WTC11 (cell line): ENCODE results near the gene PKP4. TPM values are rescaled to one million over a fixed set of nuclear protein-coding genes. Genes with fewer than 3 reads are reported as not detected.

ENCODE experiments used
- ATAC-seq: fragments of 200-7000 bp; cut with Tn5 transposase; 2 replicates; pipeline ENCODE4 v1.10.0; 2021; ENCODE audit warnings: mild to moderate bottlenecking, moderate library complexity
- CTCF ChIA-PET: fragments of 300-600 bp; sonication (Branson Sonifier 250); formaldehyde crosslinking; loops from one replicate; lab custom pipeline; 2021; ENCODE audit warnings: antibody characterized with exemption; lab: Charles Lee
- POLR2A ChIA-PET: fragments of 350-600 bp; sonication (Branson Sonifier 250); formaldehyde crosslinking; loops from one replicate; lab custom pipeline; 2021; ENCODE audit warnings: antibody characterized with exemption; lab: Charles Lee
- DNase-seq: peaks from one replicate; pipeline ENCODE4 v3.0.0; 2021; ENCODE audit warnings: low spot score
- H3K27ac Mint-ChIP-seq: 2 replicates; pipeline ENCODE4 v1.8.0; 2021; ENCODE audit warnings: mixed read lengths
- H3K27me3 Mint-ChIP-seq: 2 replicates; pipeline ENCODE4 v1.8.0; 2021; ENCODE audit warnings: low read depth, mild to moderate bottlenecking, moderate library complexity, mixed read lengths
- H3K36me3 Mint-ChIP-seq: 2 replicates; pipeline ENCODE4 v1.8.0; 2021; ENCODE audit warnings: mixed read lengths
- H3K4me1 Mint-ChIP-seq: 2 replicates; pipeline ENCODE4 v1.8.0; 2022; ENCODE audit warnings: mixed read lengths
- H3K4me3 Mint-ChIP-seq: 2 replicates; pipeline ENCODE4 v1.8.0; 2021; ENCODE audit warnings: mild to moderate bottlenecking, moderate library complexity, mixed read lengths
- H3K9me3 Mint-ChIP-seq: 2 replicates; pipeline ENCODE4 v1.8.0; 2021; ENCODE audit warnings: mixed read lengths
- GRHL2 ChIP-seq: fragments of 250-450 bp; sonication (Bioruptor Pico); IDR thresholded peaks from 2 replicates; pipeline ENCODE4 v1.8.0; 2022; ENCODE audit warnings: mild to moderate bottlenecking, moderate library complexity; ENCODE audit not compliant: insufficient replicate concordance, severe bottlenecking
- NFYB ChIP-seq: sonication (generic); formaldehyde crosslinking; conservative IDR thresholded peaks from 2 replicates; pipeline ENCODE4 v1.8.0; 2022; ENCODE audit warnings: low read depth, missing genetic modification reagents
- SMAD4 ChIP-seq: sonication (generic); formaldehyde crosslinking; IDR thresholded peaks from 2 replicates; pipeline ENCODE4 v1.8.0; 2022; ENCODE audit warnings: mild to moderate bottlenecking, missing genetic modification reagents
- SP1 ChIP-seq: sonication (generic); formaldehyde crosslinking; conservative IDR thresholded peaks from 2 replicates; pipeline ENCODE4 v1.8.1; 2022; ENCODE audit warnings: missing genetic modification reagents
- TEAD1 ChIP-seq: sonication (generic); formaldehyde crosslinking; IDR thresholded peaks from 2 replicates; pipeline ENCODE4 v1.8.0; 2022; ENCODE audit warnings: mild to moderate bottlenecking, missing genetic modification reagents
- ZNF317 ChIP-seq: sonication (generic); formaldehyde crosslinking; IDR thresholded peaks from 2 replicates; pipeline ENCODE4 v1.8.1; 2023; ENCODE audit warnings: low read depth, mild to moderate bottlenecking, moderate library complexity, missing genetic modification reagents, borderline replicate concordance
- total RNA-seq: library from RNA; stranded (reverse); gene quantifications from 3 replicates; pipeline ENCODE4 v1.2.3, GENCODE V29; 2021
- TF ChIP-seq, protein P1 (sequence below): sonication (generic); formaldehyde crosslinking; IDR thresholded peaks from 2 replicates; pipeline ENCODE4 v1.8.0; 2023; ENCODE audit warnings: missing genetic modification reagents, mild to moderate bottlenecking, borderline replicate concordance
- TF ChIP-seq, protein P2 (sequence below): fragments of 250-450 bp; sonication (Bioruptor Pico); IDR thresholded peaks from 2 replicates; pipeline ENCODE4 v1.8.0; 2021; ENCODE audit warnings: mild to moderate bottlenecking
- TF ChIP-seq, protein P3 (sequence below): fragments of 250-450 bp; sonication (Bioruptor Pico); IDR thresholded peaks from 2 replicates; pipeline ENCODE4 v1.9.0; 2021; ENCODE audit warnings: mild to moderate bottlenecking
- TF ChIP-seq, protein P4 (sequence below): fragments of 250-450 bp; sonication (Bioruptor Pico); IDR thresholded peaks from 2 replicates; pipeline ENCODE4 v1.9.0; 2021; ENCODE audit warnings: mild to moderate bottlenecking
- TF ChIP-seq, protein P5 (sequence below): sonication (generic); formaldehyde crosslinking; IDR thresholded peaks from 2 replicates; pipeline ENCODE4 v1.8.1; 2022; ENCODE audit warnings: low read depth, missing genetic modification reagents, borderline replicate concordance
- TF ChIP-seq, protein P6 (sequence below): fragments of 250-450 bp; sonication (Bioruptor Pico); IDR thresholded peaks from 2 replicates; pipeline ENCODE4 v1.9.0; 2021; ENCODE audit warnings: mild to moderate bottlenecking, borderline replicate concordance
- TF ChIP-seq, protein P7 (sequence below): sonication (generic); formaldehyde crosslinking; IDR thresholded peaks from 2 replicates; pipeline ENCODE4 v1.8.1; 2023; ENCODE audit warnings: mild to moderate bottlenecking, missing genetic modification reagents, moderate library complexity

The PKP4 gene
- total RNA-seq, 1 experiment from 2014 or later, result 78.9 TPM

DNA sequence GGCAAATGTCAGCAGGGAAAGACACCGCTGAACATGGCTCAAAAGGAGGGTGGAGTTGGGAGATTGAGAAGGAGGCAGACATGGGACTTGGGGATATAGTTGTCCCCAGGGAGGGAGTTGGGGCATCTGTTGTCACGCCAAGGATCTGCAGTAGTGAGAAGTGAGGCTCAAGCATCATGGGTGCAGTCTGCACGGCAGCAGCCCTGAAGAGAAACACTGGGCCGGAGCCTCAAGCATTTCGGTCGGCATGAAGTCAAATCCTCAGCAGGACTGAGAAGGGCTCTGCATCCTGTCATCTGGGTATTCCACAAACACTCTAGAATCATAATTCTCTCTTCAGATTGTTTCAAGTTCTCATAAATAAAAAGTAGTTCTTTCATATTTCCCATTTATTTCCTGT is 205.7 kb downstream of the PKP4 start:
- TF ChIP-seq, protein P1, sequence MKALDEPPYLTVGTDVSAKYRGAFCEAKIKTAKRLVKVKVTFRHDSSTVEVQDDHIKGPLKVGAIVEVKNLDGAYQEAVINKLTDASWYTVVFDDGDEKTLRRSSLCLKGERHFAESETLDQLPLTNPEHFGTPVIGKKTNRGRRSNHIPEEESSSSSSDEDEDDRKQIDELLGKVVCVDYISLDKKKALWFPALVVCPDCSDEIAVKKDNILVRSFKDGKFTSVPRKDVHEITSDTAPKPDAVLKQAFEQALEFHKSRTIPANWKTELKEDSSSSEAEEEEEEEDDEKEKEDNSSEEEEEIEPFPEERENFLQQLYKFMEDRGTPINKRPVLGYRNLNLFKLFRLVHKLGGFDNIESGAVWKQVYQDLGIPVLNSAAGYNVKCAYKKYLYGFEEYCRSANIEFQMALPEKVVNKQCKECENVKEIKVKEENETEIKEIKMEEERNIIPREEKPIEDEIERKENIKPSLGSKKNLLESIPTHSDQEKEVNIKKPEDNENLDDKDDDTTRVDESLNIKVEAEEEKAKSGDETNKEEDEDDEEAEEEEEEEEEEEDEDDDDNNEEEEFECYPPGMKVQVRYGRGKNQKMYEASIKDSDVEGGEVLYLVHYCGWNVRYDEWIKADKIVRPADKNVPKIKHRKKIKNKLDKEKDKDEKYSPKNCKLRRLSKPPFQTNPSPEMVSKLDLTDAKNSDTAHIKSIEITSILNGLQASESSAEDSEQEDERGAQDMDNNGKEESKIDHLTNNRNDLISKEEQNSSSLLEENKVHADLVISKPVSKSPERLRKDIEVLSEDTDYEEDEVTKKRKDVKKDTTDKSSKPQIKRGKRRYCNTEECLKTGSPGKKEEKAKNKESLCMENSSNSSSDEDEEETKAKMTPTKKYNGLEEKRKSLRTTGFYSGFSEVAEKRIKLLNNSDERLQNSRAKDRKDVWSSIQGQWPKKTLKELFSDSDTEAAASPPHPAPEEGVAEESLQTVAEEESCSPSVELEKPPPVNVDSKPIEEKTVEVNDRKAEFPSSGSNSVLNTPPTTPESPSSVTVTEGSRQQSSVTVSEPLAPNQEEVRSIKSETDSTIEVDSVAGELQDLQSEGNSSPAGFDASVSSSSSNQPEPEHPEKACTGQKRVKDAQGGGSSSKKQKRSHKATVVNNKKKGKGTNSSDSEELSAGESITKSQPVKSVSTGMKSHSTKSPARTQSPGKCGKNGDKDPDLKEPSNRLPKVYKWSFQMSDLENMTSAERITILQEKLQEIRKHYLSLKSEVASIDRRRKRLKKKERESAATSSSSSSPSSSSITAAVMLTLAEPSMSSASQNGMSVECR, result no peak
- TF ChIP-seq SP1 (CRISPR knock-in tag), result no peak
- TF ChIP-seq, protein P2, sequence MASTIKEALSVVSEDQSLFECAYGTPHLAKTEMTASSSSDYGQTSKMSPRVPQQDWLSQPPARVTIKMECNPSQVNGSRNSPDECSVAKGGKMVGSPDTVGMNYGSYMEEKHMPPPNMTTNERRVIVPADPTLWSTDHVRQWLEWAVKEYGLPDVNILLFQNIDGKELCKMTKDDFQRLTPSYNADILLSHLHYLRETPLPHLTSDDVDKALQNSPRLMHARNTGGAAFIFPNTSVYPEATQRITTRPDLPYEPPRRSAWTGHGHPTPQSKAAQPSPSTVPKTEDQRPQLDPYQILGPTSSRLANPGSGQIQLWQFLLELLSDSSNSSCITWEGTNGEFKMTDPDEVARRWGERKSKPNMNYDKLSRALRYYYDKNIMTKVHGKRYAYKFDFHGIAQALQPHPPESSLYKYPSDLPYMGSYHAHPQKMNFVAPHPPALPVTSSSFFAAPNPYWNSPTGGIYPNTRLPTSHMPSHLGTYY, result no peak
- TF ChIP-seq, protein P3, sequence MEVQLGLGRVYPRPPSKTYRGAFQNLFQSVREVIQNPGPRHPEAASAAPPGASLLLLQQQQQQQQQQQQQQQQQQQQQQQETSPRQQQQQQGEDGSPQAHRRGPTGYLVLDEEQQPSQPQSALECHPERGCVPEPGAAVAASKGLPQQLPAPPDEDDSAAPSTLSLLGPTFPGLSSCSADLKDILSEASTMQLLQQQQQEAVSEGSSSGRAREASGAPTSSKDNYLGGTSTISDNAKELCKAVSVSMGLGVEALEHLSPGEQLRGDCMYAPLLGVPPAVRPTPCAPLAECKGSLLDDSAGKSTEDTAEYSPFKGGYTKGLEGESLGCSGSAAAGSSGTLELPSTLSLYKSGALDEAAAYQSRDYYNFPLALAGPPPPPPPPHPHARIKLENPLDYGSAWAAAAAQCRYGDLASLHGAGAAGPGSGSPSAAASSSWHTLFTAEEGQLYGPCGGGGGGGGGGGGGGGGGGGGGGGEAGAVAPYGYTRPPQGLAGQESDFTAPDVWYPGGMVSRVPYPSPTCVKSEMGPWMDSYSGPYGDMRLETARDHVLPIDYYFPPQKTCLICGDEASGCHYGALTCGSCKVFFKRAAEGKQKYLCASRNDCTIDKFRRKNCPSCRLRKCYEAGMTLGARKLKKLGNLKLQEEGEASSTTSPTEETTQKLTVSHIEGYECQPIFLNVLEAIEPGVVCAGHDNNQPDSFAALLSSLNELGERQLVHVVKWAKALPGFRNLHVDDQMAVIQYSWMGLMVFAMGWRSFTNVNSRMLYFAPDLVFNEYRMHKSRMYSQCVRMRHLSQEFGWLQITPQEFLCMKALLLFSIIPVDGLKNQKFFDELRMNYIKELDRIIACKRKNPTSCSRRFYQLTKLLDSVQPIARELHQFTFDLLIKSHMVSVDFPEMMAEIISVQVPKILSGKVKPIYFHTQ (CRISPR knock-in tag), result no peak
- TF ChIP-seq, protein P4, sequence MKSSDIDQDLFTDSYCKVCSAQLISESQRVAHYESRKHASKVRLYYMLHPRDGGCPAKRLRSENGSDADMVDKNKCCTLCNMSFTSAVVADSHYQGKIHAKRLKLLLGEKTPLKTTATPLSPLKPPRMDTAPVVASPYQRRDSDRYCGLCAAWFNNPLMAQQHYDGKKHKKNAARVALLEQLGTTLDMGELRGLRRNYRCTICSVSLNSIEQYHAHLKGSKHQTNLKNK (CRISPR knock-in tag), result no peak
- TF ChIP-seq, protein P5, sequence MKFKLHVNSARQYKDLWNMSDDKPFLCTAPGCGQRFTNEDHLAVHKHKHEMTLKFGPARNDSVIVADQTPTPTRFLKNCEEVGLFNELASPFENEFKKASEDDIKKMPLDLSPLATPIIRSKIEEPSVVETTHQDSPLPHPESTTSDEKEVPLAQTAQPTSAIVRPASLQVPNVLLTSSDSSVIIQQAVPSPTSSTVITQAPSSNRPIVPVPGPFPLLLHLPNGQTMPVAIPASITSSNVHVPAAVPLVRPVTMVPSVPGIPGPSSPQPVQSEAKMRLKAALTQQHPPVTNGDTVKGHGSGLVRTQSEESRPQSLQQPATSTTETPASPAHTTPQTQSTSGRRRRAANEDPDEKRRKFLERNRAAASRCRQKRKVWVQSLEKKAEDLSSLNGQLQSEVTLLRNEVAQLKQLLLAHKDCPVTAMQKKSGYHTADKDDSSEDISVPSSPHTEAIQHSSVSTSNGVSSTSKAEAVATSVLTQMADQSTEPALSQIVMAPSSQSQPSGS, result no peak
- TF ChIP-seq, all 79 proteins: peak for 0
- H3K36me3 Mint-ChIP-seq, result peaks cover 32% of the 10 kb centered on the region
- no peaks in the 10 kb centered on the region for H3K9me3 Mint-ChIP-seq
- no peak overlapping the region for H3K4me3 Mint-ChIP-seq
- ATAC-seq (no peak), DNase-seq (no peak)
- no peaks in the 10 kb centered on the region for H3K27me3 Mint-ChIP-seq
- ChIA-PET POLR2A (no interaction called here), CTCF (no interaction called here)
- no peak overlapping the region for H3K27ac Mint-ChIP-seq
- no peaks in the 10 kb centered on the region for H3K4me1 Mint-ChIP-seq

DNA sequence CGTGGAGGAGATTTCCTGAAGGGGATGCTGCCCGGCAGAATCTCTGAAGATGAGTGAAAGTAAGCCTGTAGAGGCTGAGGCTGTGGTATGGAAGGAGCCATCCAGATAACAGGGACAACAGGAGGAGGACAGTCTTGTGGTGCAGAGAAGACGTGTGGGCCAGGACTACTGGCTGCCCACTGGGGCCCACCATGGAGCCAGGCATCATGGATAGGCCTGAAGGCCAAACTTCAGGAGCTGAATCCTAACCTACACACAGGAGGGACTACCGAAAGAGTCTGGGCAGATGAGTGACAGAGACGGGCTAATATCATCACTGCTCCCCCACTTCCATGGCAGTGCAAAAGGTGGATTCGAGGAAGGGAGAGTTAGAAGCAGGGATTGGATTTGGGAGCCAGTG is 207.0 kb downstream of the PKP4 start:
- DNase-seq (no peak), ATAC-seq (no peak)
- no peaks in the 10 kb centered on the region for H3K9me3 Mint-ChIP-seq
- no peak overlapping the region for H3K27ac Mint-ChIP-seq
- ChIA-PET POLR2A (no interaction called here), CTCF (no interaction called here)
- no peak overlapping the region for H3K4me3 Mint-ChIP-seq
- H3K4me1 Mint-ChIP-seq, result no peaks in the 10 kb centered on the region
- H3K36me3 Mint-ChIP-seq, result peaks cover 40% of the 10 kb centered on the region
- H3K27me3 Mint-ChIP-seq, result no peaks in the 10 kb centered on the region
- TF ChIP-seq, protein P6, sequence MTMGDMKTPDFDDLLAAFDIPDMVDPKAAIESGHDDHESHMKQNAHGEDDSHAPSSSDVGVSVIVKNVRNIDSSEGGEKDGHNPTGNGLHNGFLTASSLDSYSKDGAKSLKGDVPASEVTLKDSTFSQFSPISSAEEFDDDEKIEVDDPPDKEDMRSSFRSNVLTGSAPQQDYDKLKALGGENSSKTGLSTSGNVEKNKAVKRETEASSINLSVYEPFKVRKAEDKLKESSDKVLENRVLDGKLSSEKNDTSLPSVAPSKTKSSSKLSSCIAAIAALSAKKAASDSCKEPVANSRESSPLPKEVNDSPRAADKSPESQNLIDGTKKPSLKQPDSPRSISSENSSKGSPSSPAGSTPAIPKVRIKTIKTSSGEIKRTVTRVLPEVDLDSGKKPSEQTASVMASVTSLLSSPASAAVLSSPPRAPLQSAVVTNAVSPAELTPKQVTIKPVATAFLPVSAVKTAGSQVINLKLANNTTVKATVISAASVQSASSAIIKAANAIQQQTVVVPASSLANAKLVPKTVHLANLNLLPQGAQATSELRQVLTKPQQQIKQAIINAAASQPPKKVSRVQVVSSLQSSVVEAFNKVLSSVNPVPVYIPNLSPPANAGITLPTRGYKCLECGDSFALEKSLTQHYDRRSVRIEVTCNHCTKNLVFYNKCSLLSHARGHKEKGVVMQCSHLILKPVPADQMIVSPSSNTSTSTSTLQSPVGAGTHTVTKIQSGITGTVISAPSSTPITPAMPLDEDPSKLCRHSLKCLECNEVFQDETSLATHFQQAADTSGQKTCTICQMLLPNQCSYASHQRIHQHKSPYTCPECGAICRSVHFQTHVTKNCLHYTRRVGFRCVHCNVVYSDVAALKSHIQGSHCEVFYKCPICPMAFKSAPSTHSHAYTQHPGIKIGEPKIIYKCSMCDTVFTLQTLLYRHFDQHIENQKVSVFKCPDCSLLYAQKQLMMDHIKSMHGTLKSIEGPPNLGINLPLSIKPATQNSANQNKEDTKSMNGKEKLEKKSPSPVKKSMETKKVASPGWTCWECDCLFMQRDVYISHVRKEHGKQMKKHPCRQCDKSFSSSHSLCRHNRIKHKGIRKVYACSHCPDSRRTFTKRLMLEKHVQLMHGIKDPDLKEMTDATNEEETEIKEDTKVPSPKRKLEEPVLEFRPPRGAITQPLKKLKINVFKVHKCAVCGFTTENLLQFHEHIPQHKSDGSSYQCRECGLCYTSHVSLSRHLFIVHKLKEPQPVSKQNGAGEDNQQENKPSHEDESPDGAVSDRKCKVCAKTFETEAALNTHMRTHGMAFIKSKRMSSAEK, result no peak
- TF ChIP-seq ZNF317 (CRISPR knock-in tag) (no peak), GRHL2 (CRISPR knock-in tag) (no peak), SMAD4 (CRISPR knock-in tag) (no peak), NFYB (CRISPR knock-in tag) (no peak), TEAD1 (CRISPR knock-in tag) (no peak)
- TF ChIP-seq, protein P5, result no peak
- TF ChIP-seq, protein P3 (CRISPR knock-in tag), result no peak
- TF ChIP-seq, protein P7, sequence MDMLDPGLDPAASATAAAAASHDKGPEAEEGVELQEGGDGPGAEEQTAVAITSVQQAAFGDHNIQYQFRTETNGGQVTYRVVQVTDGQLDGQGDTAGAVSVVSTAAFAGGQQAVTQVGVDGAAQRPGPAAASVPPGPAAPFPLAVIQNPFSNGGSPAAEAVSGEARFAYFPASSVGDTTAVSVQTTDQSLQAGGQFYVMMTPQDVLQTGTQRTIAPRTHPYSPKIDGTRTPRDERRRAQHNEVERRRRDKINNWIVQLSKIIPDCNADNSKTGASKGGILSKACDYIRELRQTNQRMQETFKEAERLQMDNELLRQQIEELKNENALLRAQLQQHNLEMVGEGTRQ, result no peak
